Mesenchymal stem cell (in vitro differentiated cells and primary cell): ENCODE measurements around the gene ALPG.
"Not testable (repeated sequence)": the region's sequence is repeated elsewhere in the genome, so short reads cannot be mapped to it uniquely, and the experiment has no call there.

Source experiments
- DNase-seq: peaks from one replicate; pipeline ENCODE4 v3.0.0-alpha.2; 2013
- H2AFZ ChIP-seq: one replicate; pipeline ENCODE4 v1.6.1; 2013; ENCODE audit warnings: low read depth, mild to moderate bottlenecking, control low read depth, inconsistent platforms, low read length, moderate library complexity
- H2AK5ac ChIP-seq: 2 replicates; pipeline ENCODE4 v1.6.1; 2013; ENCODE audit warnings: low read length, moderate library complexity, mild to moderate bottlenecking, inconsistent platforms; ENCODE audit not compliant: severe bottlenecking
- H2BK120ac ChIP-seq: one replicate; pipeline ENCODE4 v1.6.1; 2013; ENCODE audit warnings: low read depth, mild to moderate bottlenecking, inconsistent platforms, low read length, moderate library complexity
- H2BK12ac ChIP-seq, 2 experiments: one replicate each; pipeline ENCODE4 v1.6.1; 2013; ENCODE audit warnings: inconsistent platforms in 2 of 2, low read length in 2 of 2, mild to moderate bottlenecking in 2 of 2, moderate library complexity in 2 of 2, control low read depth in 1 of 2
- H2BK15ac ChIP-seq: one replicate; pipeline ENCODE4 v1.6.1; 2013; ENCODE audit warnings: mild to moderate bottlenecking, low read depth, inconsistent platforms; ENCODE audit not compliant: poor library complexity, severe bottlenecking
- H2BK5ac ChIP-seq: 2 replicates; pipeline ENCODE4 v1.6.1; 2013; ENCODE audit warnings: low read depth, mild to moderate bottlenecking, low read length, control low read depth, inconsistent platforms; ENCODE audit not compliant: poor library complexity, severe bottlenecking
- H3K14ac ChIP-seq, 2 experiments: one replicate each; pipeline ENCODE4 v1.6.1; 2013; ENCODE audit warnings: inconsistent platforms in 2 of 2, low read length in 2 of 2, control low read depth in 1 of 2, mild to moderate bottlenecking in 1 of 2, moderate library complexity in 1 of 2
- H3K18ac ChIP-seq, 2 experiments: one replicate each; pipeline ENCODE4 v1.6.1; 2013; ENCODE audit warnings: inconsistent platforms in 2 of 2, low read length in 2 of 2, control low read depth in 1 of 2, low read depth in 1 of 2, mild to moderate bottlenecking in 1 of 2
- H3K23ac ChIP-seq, 2 experiments: one replicate each; pipeline ENCODE4 v1.6.1; 2013; ENCODE audit warnings: inconsistent platforms in 2 of 2, low read length in 2 of 2, mild to moderate bottlenecking in 2 of 2, moderate library complexity in 2 of 2, control low read depth in 1 of 2
- H3K27ac ChIP-seq: 2 replicates; pipeline ENCODE4 v1.5.1; 2013; ENCODE audit warnings: mild to moderate bottlenecking, moderate library complexity, low read length, control low read depth, inconsistent platforms; ENCODE audit not compliant: poor library complexity, severe bottlenecking
- H3K27me3 ChIP-seq, 2 experiments: 2 replicates each; pipeline versions ENCODE4 v1.6.1 to v1.7.0; 2013; ENCODE audit warnings: low read length in 2 of 2, mild to moderate bottlenecking in 2 of 2, moderate library complexity in 2 of 2, control low read depth in 1 of 2, inconsistent platforms in 1 of 2; ENCODE audit not compliant: control insufficient read depth in 1 of 2, insufficient read depth in 1 of 2
- H3K36me3 ChIP-seq, 2 experiments: 2 replicates each; pipeline versions ENCODE4 v1.6.1 to v1.7.0; 2013; ENCODE audit warnings: low read length in 2 of 2, control low read depth in 1 of 2, inconsistent platforms in 1 of 2, low read depth in 1 of 2, mild to moderate bottlenecking in 1 of 2; ENCODE audit not compliant: insufficient read depth in 2 of 2, control insufficient read depth in 1 of 2
- H3K4ac ChIP-seq, 2 experiments: one replicate each; pipeline ENCODE4 v1.6.1; 2013; ENCODE audit warnings: inconsistent platforms in 2 of 2, low read length in 2 of 2, mild to moderate bottlenecking in 2 of 2, moderate library complexity in 2 of 2, control low read depth in 1 of 2, low read depth in 1 of 2
- H3K4me1 ChIP-seq: 2 replicates; pipeline ENCODE4 v1.6.1; 2013; ENCODE audit warnings: low read depth, low read length, control low read depth; ENCODE audit not compliant: control insufficient read depth, insufficient read depth
- H3K4me2 ChIP-seq: 2 replicates; pipeline ENCODE4 v1.6.1; 2013; ENCODE audit warnings: low read length, mild to moderate bottlenecking, inconsistent platforms; ENCODE audit not compliant: poor library complexity, severe bottlenecking
- H3K4me3 ChIP-seq, 2 experiments: 2 replicates each; pipeline versions ENCODE4 v1.5.1 to v1.7.0; 2013; ENCODE audit warnings: low read length in 2 of 2, mild to moderate bottlenecking in 2 of 2, control low read depth in 1 of 2, low read depth in 1 of 2; ENCODE audit not compliant: insufficient read depth in 1 of 2
- H3K79me1 ChIP-seq: replicated peaks from 2 replicates; pipeline ENCODE4 v1.6.1; 2013; ENCODE audit warnings: mild to moderate bottlenecking, control low read depth, low read length, inconsistent platforms; ENCODE audit not compliant: poor library complexity, severe bottlenecking
- H3K9ac ChIP-seq: 2 replicates; pipeline ENCODE4 v1.7.0; 2013; ENCODE audit warnings: mild to moderate bottlenecking, low read length, moderate library complexity
- H3K9me3 ChIP-seq: 2 replicates; pipeline ENCODE4 v1.7.0; 2013; ENCODE audit warnings: mild to moderate bottlenecking, low read length; ENCODE audit not compliant: control insufficient read depth
- H4K8ac ChIP-seq: one replicate; pipeline ENCODE4 v1.6.1; 2013; ENCODE audit warnings: inconsistent platforms, mild to moderate bottlenecking, low read length, moderate library complexity
- H4K91ac ChIP-seq: one replicate; pipeline ENCODE4 v1.6.1; 2013; ENCODE audit warnings: mild to moderate bottlenecking, low read length, inconsistent platforms
- WGBS: methylation state at CpG from one replicate; pipeline ENCODE4 v1.1.7; 2013; ENCODE audit warnings: mixed read lengths; 5-methylcytosine and 5-hydroxymethylcytosine counted together

The ALPG gene

GRCh38 chr2:232422051-232422450 lies 15.4 kb downstream of the ALPG start:
- no peak overlapping the region for H3K18ac ChIP-seq
- no peak overlapping the region for H3K9ac ChIP-seq
- H2BK12ac ChIP-seq = no peak overlapping the region
- H2AFZ ChIP-seq = no peak overlapping the region
- H3K27me3 ChIP-seq = peaks cover 67 to 83% of the 10 kb centered on the region in 2 experiments
- no peak overlapping the region for H4K8ac ChIP-seq
- no peak overlapping the region for H3K14ac ChIP-seq
- no peak overlapping the region for H2BK5ac ChIP-seq
- no peaks in the 10 kb centered on the region for H3K36me3 ChIP-seq
- H2BK15ac ChIP-seq = no peak overlapping the region
- no peaks in the 10 kb centered on the region for H3K9me3 ChIP-seq
- no peak overlapping the region for H3K4me3 ChIP-seq
- H4K91ac ChIP-seq = no peak overlapping the region
- H3K79me1 ChIP-seq = no peaks in the 10 kb centered on the region
- peaks cover 22% of the 10 kb centered on the region for H3K4me1 ChIP-seq
- no peak overlapping the region for H3K27ac ChIP-seq
- DNase-seq = no peak
- no peak overlapping the region for H3K23ac ChIP-seq
- H2BK120ac ChIP-seq = no peak overlapping the region
- 81% methylated on average over 10 of the region's 10 CpGs for WGBS
- no peak overlapping the region for H2AK5ac ChIP-seq
- H3K4me2 ChIP-seq = no peak overlapping the region
- H3K4ac ChIP-seq = no peak overlapping the region

GRCh38 chr2:232422996-232423395 lies 16.4 kb downstream of the ALPG start:
- H2AK5ac ChIP-seq, H3K4me3 ChIP-seq, H3K9ac ChIP-seq, H2BK120ac ChIP-seq, H2AFZ ChIP-seq, H2BK5ac ChIP-seq, H3K18ac ChIP-seq, H2BK15ac ChIP-seq, H3K23ac ChIP-seq, H3K4ac ChIP-seq, H4K91ac ChIP-seq, H3K79me1 ChIP-seq, H3K36me3 ChIP-seq, H3K14ac ChIP-seq, DNase-seq, H2BK12ac ChIP-seq, H3K9me3 ChIP-seq, H3K4me2 ChIP-seq, H4K8ac ChIP-seq, H3K27ac ChIP-seq: not testable (repeated sequence)
- peaks cover 22% of the 10 kb centered on the region for H3K4me1 ChIP-seq
- peaks cover 59 to 75% of the 10 kb centered on the region in 2 experiments for H3K27me3 ChIP-seq
- WGBS = no CpG with 5 or more reads among the region's 3 CpGs

GRCh38 chr2:232423407-232423806 lies 16.8 kb downstream of the ALPG start:
- H4K91ac ChIP-seq, H3K4me3 ChIP-seq, H3K36me3 ChIP-seq, H2BK12ac ChIP-seq, H2BK5ac ChIP-seq, H3K9ac ChIP-seq, H2BK15ac ChIP-seq, H3K23ac ChIP-seq, H4K8ac ChIP-seq, H3K4ac ChIP-seq, H3K79me1 ChIP-seq, DNase-seq, H3K27ac ChIP-seq, H2AFZ ChIP-seq, H3K14ac ChIP-seq, H3K18ac ChIP-seq, H3K9me3 ChIP-seq, H3K4me2 ChIP-seq, H2BK120ac ChIP-seq, H2AK5ac ChIP-seq: not testable (repeated sequence)
- 15% methylated on average over 6 of the region's 7 CpGs for WGBS
- Histone ChIP-seq H3K4me1 (peaks cover 22% of the 10 kb centered on the region), H3K27me3 (peaks cover 55 to 71% of the 10 kb centered on the region in 2 experiments)

- 89% methylated on average over 16 of the region's 16 CpGs for WGBS
- H2BK15ac ChIP-seq = no peak overlapping the region
- H3K27ac ChIP-seq = no peak overlapping the region
- no peaks in the 10 kb centered on the region for H3K79me1 ChIP-seq
- H3K9ac ChIP-seq = no peak overlapping the region
- H3K4ac ChIP-seq = no peak overlapping the region
- H3K9me3 ChIP-seq = no peaks in the 10 kb centered on the region
- no peak overlapping the region for H4K8ac ChIP-seq
- peaks cover 27 to 43% of the 10 kb centered on the region in 2 experiments for H3K27me3 ChIP-seq
- no peak overlapping the region for H2BK120ac ChIP-seq
- no peak overlapping the region for H2AFZ ChIP-seq
- H2BK5ac ChIP-seq = no peak overlapping the region
- no peak overlapping the region for H3K23ac ChIP-seq
- H3K4me3 ChIP-seq = no peak overlapping the region
- H3K36me3 ChIP-seq = no peaks in the 10 kb centered on the region
- H3K4me2 ChIP-seq = no peak overlapping the region
- no peak overlapping the region for H2BK12ac ChIP-seq
- peaks cover 4% of the 10 kb centered on the region for H3K4me1 ChIP-seq
- no peak overlapping the region for H4K91ac ChIP-seq
- H2AK5ac ChIP-seq = no peak overlapping the region
- DNase-seq = no peak
- H3K18ac ChIP-seq = no peak overlapping the region
- H3K14ac ChIP-seq = peak overlapping the region in 1 of 2 experiments; percentile 89
These were observed 25.3 kb downstream of the ALPG start for GRCh38 chr2:232431705-232432590.
